GM18507 (cell line): ENCODE data around the gene ITGA11.
"Not testable (repeated sequence)": the region's sequence is repeated elsewhere in the genome, so short reads cannot be mapped to it uniquely, and the experiment has no call there.

ENCODE experiments used
- DNase-seq: peaks from one replicate; pipeline ENCODE4 v3.0.0; 2011; ENCODE audit warnings: low read depth; ENCODE audit not compliant: insufficient read length; ENCODE audit errors: extremely low spot score
- FAIRE-seq: peaks from 2 replicates; lab custom pipeline; 2011; peaks lifted over from hg19 to GRCh38; lab: Jason Lieb, UNC

Gene ITGA11

GRCh38 chr15:68427366-68427765 lies 4.6 kb downstream of the ITGA11 start:
- DNase-seq, result no peak

GRCh38 chr15:68426116-68426515 lies 5.8 kb downstream of the ITGA11 start:
- no peak for DNase-seq
- FAIRE-seq, result no peak

More at GRCh38 chr15:68427366-68427765, 4.6 kb downstream of the ITGA11 start:
- peak; percentile 64 for FAIRE-seq

- FAIRE-seq (no peak), DNase-seq (no peak)
Measured at GRCh38 chr15:68425428-68426060, 6.4 kb downstream of the ITGA11 start.

- FAIRE-seq (no peak), DNase-seq (no peak)
Measured at GRCh38 chr15:68424754-68425390, 7.1 kb downstream of the ITGA11 start.

GRCh38 chr15:68423359-68424296 lies 8.3 kb downstream of the ITGA11 start:
- FAIRE-seq, result no peak

GRCh38 chr15:68422403-68423145 lies 9.4 kb downstream of the ITGA11 start:
- DNase-seq, FAIRE-seq: not testable (repeated sequence)

More at GRCh38 chr15:68423359-68424296, 8.3 kb downstream of the ITGA11 start:
- DNase-seq, result no peak

- no peak for DNase-seq
- FAIRE-seq, result no peak
Measured at GRCh38 chr15:68421798-68422402, 10.1 kb downstream of the ITGA11 start.

- DNase-seq (no peak), FAIRE-seq (no peak)
Measured at GRCh38 chr15:68421115-68421551, 10.8 kb downstream of the ITGA11 start.

- FAIRE-seq, result no peak
Measured at GRCh38 chr15:68420186-68420684, 11.7 kb downstream of the ITGA11 start.

GRCh38 chr15:68419301-68420175 lies 12.4 kb downstream of the ITGA11 start:
- DNase-seq (no peak), FAIRE-seq (no peak)

More at GRCh38 chr15:68420186-68420684, 11.7 kb downstream of the ITGA11 start:
- DNase-seq, result no peak

GRCh38 chr15:68418611-68419161 lies 13.3 kb downstream of the ITGA11 start:
- DNase-seq (no peak), FAIRE-seq (no peak)

GRCh38 chr15:68417897-68418296 lies 14.1 kb downstream of the ITGA11 start:
- DNase-seq (no peak), FAIRE-seq (no peak)

- FAIRE-seq (no peak), DNase-seq (no peak)
Measured at GRCh38 chr15:68417051-68417450, 14.9 kb downstream of the ITGA11 start.

- no peak for DNase-seq
- FAIRE-seq, result no peak
Measured at GRCh38 chr15:68416158-68416535, 15.8 kb downstream of the ITGA11 start.

GRCh38 chr15:68415501-68416157 lies 16.3 kb downstream of the ITGA11 start:
- DNase-seq, result no peak
- no peak for FAIRE-seq

- FAIRE-seq, result no peak
Measured at GRCh38 chr15:68415061-68415460, 16.9 kb downstream of the ITGA11 start.

GRCh38 chr15:68414591-68414990 lies 17.4 kb downstream of the ITGA11 start:
- no peak for DNase-seq
- FAIRE-seq, result no peak

More at GRCh38 chr15:68415061-68415460, 16.9 kb downstream of the ITGA11 start:
- no peak for DNase-seq
